IPS-15b (cell line): ENCODE results near the gene GPR135.
"Not testable (repeated sequence)": the region's sequence is repeated elsewhere in the genome, so short reads cannot be mapped to it uniquely, and the experiment has no call there.

Source experiments
- H3K27me3 ChIP-seq: one replicate; pipeline ENCODE4 v1.6.1; 2013; ENCODE audit warnings: low read length; ENCODE audit not compliant: control insufficient read depth, insufficient read depth
- H3K36me3 ChIP-seq: one replicate; pipeline ENCODE4 v1.6.1; 2013; ENCODE audit warnings: low read length; ENCODE audit not compliant: control insufficient read depth, insufficient read depth
- H3K4me1 ChIP-seq: one replicate; pipeline ENCODE4 v1.6.1; 2013; ENCODE audit warnings: mild to moderate bottlenecking, low read length; ENCODE audit not compliant: control insufficient read depth, insufficient read depth
- H3K4me3 ChIP-seq: one replicate; pipeline ENCODE4 v1.5.1; 2013; ENCODE audit warnings: low read depth, low read length
- H3K9ac ChIP-seq: one replicate; pipeline ENCODE4 v1.6.1; 2013; ENCODE audit warnings: low read depth, mild to moderate bottlenecking, low read length
- H3K9me3 ChIP-seq: one replicate; pipeline ENCODE4 v1.6.1; 2013; ENCODE audit warnings: mild to moderate bottlenecking, low read length; ENCODE audit not compliant: control insufficient read depth, insufficient read depth

GPR135 gene

GRCh38 chr14:59463787-59464485 is 1.2 kb downstream of the GPR135 start:
- Histone ChIP-seq H3K9me3 (no peaks in the 10 kb centered on the region), H3K36me3 (no peaks in the 10 kb centered on the region), H3K9ac (no peak overlapping the region), H3K4me3 (peak overlapping the region; percentile 66), H3K27me3 (peaks cover 40% of the 10 kb centered on the region), H3K4me1 (no peaks in the 10 kb centered on the region)

- Histone ChIP-seq H3K9ac (no peak overlapping the region), H3K4me1 (no peaks in the 10 kb centered on the region), H3K9me3 (no peaks in the 10 kb centered on the region), H3K36me3 (no peaks in the 10 kb centered on the region), H3K27me3 (peaks cover 40% of the 10 kb centered on the region), H3K4me3 (no peak overlapping the region)
These were observed 3.3 kb downstream of the GPR135 start for GRCh38 chr14:59461891-59462290.

GRCh38 chr14:59460378-59460777 is 4.8 kb downstream of the GPR135 start:
- Histone ChIP-seq H3K27me3 (peaks cover 26% of the 10 kb centered on the region), H3K36me3 (no peaks in the 10 kb centered on the region), H3K9me3 (no peaks in the 10 kb centered on the region), H3K4me3 (no peak overlapping the region), H3K9ac (no peak overlapping the region), H3K4me1 (no peaks in the 10 kb centered on the region)

- no peaks in the 10 kb centered on the region for H3K36me3 ChIP-seq
- H3K4me3 ChIP-seq: no peak overlapping the region
- no peak overlapping the region for H3K9ac ChIP-seq
- H3K4me1 ChIP-seq: no peaks in the 10 kb centered on the region
- H3K27me3 ChIP-seq: peaks cover 15% of the 10 kb centered on the region
- no peaks in the 10 kb centered on the region for H3K9me3 ChIP-seq
These were observed 6.7 kb downstream of the GPR135 start for GRCh38 chr14:59458486-59458885.

GRCh38 chr14:59455411-59455810 is 9.8 kb downstream of the GPR135 start:
- Histone ChIP-seq H3K9me3 (no peaks in the 10 kb centered on the region), H3K36me3 (no peaks in the 10 kb centered on the region), H3K4me3 (no peak overlapping the region), H3K9ac (no peak overlapping the region), H3K4me1 (no peaks in the 10 kb centered on the region), H3K27me3 (no peaks in the 10 kb centered on the region)

GRCh38 chr14:59454139-59454538 is 11.0 kb downstream of the GPR135 start:
- no peak overlapping the region for H3K4me3 ChIP-seq
- H3K9me3 ChIP-seq: no peaks in the 10 kb centered on the region
- no peaks in the 10 kb centered on the region for H3K4me1 ChIP-seq
- no peaks in the 10 kb centered on the region for H3K27me3 ChIP-seq
- no peaks in the 10 kb centered on the region for H3K36me3 ChIP-seq
- no peak overlapping the region for H3K9ac ChIP-seq

GRCh38 chr14:59451849-59452248 is 13.3 kb downstream of the GPR135 start:
- Histone ChIP-seq H3K9me3 (no peaks in the 10 kb centered on the region), H3K4me1 (no peaks in the 10 kb centered on the region), H3K27me3 (no peaks in the 10 kb centered on the region), H3K4me3 (no peak overlapping the region), H3K9ac (no peak overlapping the region), H3K36me3 (no peaks in the 10 kb centered on the region)

GRCh38 chr14:59450716-59451115 is 14.5 kb downstream of the GPR135 start:
- Histone ChIP-seq H3K27me3 (no peaks in the 10 kb centered on the region), H3K4me3 (no peak overlapping the region), H3K4me1 (no peaks in the 10 kb centered on the region), H3K9me3 (no peaks in the 10 kb centered on the region), H3K9ac (no peak overlapping the region), H3K36me3 (no peaks in the 10 kb centered on the region)

- H3K27me3 ChIP-seq, H3K4me3 ChIP-seq, H3K9me3 ChIP-seq, H3K36me3 ChIP-seq, H3K9ac ChIP-seq, H3K4me1 ChIP-seq: not testable (repeated sequence)
These were observed 16.5 kb downstream of the GPR135 start for GRCh38 chr14:59448673-59449072.

GRCh38 chr14:59439256-59439965 is 25.8 kb downstream of the GPR135 start:
- no peaks in the 10 kb centered on the region for H3K27me3 ChIP-seq
- H3K9ac ChIP-seq: no peak overlapping the region
- no peaks in the 10 kb centered on the region for H3K4me1 ChIP-seq
- H3K9me3 ChIP-seq: no peaks in the 10 kb centered on the region
- H3K4me3 ChIP-seq: no peak overlapping the region
- no peaks in the 10 kb centered on the region for H3K36me3 ChIP-seq

- no peaks in the 10 kb centered on the region for H3K4me1 ChIP-seq
- no peaks in the 10 kb centered on the region for H3K27me3 ChIP-seq
- no peaks in the 10 kb centered on the region for H3K9me3 ChIP-seq
- H3K4me3 ChIP-seq: no peak overlapping the region
- H3K36me3 ChIP-seq: no peaks in the 10 kb centered on the region
- no peak overlapping the region for H3K9ac ChIP-seq
These were observed 27.0 kb downstream of the GPR135 start for GRCh38 chr14:59438195-59438647.

- Histone ChIP-seq H3K9me3 (no peaks in the 10 kb centered on the region), H3K27me3 (no peaks in the 10 kb centered on the region), H3K4me3 (no peak overlapping the region), H3K36me3 (no peaks in the 10 kb centered on the region), H3K4me1 (no peaks in the 10 kb centered on the region), H3K9ac (no peak overlapping the region)
These were observed 29.2 kb downstream of the GPR135 start for GRCh38 chr14:59435987-59436386.
